AG10803 (cell line): ENCODE results near the gene RAP1A.

Experiments
- DNase-seq: peaks from one replicate; pipeline ENCODE4 v3.0.0; 2010; ENCODE audit warnings: low read depth
- H3K4me3 ChIP-seq: 2 replicates; pipeline ENCODE4 v1.5.1; 2011; ENCODE audit warnings: mild to moderate bottlenecking, low read length, control low read depth
- TF ChIP-seq, protein P1 (sequence below): conservative IDR thresholded peaks from 2 replicates; pipeline ENCODE4 v1.5.1; 2011; ENCODE audit warnings: mild to moderate bottlenecking, low read length, control low read depth, inconsistent platforms

RAP1A gene

DNA sequence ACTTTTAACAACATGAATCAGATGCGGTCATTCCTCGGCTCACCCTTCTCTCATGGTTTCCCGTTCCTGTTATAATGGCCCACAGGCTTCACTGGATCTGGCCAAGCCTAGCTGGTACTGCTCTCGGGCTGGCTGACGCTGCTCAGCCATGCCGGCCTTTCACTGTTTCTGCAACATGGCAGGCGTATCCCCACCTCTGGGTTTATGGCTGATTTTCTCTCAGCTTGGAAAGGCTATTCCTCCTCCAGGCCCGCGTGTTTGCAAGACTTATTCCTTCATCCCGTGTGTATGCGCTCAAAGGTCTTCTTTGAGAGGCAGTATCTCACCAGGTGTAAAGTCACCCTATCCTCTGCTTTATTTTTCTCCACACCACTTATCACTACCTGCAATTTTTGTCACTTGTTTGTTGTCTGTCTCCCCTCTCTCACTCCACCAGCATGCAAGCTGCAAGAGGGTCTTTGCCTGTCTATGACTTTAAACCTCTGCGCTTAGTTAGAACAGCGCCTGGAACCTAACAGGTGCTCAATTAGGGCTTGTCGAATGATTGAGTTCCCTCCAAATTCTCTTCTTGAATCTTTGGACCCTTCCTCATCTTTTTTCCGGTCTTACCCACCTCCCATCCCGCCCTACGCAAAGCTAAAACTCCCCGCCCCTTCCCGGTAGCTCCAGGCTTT, 491 bp upstream of the RAP1A start:
- H3K4me3 ChIP-seq, result peak overlapping the region; percentile 60
- TF ChIP-seq, protein P1, sequence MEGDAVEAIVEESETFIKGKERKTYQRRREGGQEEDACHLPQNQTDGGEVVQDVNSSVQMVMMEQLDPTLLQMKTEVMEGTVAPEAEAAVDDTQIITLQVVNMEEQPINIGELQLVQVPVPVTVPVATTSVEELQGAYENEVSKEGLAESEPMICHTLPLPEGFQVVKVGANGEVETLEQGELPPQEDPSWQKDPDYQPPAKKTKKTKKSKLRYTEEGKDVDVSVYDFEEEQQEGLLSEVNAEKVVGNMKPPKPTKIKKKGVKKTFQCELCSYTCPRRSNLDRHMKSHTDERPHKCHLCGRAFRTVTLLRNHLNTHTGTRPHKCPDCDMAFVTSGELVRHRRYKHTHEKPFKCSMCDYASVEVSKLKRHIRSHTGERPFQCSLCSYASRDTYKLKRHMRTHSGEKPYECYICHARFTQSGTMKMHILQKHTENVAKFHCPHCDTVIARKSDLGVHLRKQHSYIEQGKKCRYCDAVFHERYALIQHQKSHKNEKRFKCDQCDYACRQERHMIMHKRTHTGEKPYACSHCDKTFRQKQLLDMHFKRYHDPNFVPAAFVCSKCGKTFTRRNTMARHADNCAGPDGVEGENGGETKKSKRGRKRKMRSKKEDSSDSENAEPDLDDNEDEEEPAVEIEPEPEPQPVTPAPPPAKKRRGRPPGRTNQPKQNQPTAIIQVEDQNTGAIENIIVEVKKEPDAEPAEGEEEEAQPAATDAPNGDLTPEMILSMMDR, result no peak
- DNase-seq, result no peak

DNA sequence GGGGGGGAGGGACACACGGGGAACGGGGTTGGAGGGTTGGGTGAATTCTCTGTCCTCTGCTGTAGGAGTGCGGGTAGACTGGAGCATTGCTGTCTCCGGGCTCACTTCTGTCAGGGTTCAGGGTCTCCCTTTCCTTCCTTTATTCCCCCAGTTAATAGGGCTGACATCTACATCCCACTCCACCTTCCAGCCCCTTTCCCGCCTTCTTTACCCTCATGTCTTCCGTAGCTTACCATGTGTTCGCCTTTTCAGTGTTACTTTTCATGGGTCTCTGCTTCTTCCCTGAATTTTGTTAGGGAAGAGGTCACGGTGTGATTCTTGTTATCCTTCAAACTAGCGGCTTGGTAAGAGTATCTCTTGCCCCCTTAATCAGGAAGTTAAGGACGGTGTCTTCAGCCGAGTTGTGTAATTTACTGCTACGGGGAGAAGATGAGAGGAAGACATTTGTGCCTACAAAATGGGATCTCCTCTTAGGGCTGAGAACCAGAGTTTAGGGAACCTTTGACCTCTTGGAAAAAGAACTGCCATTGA, 917 bp downstream of the RAP1A start:
- TF ChIP-seq, protein P1, result no peak
- DNase-seq, result no peak

DNA sequence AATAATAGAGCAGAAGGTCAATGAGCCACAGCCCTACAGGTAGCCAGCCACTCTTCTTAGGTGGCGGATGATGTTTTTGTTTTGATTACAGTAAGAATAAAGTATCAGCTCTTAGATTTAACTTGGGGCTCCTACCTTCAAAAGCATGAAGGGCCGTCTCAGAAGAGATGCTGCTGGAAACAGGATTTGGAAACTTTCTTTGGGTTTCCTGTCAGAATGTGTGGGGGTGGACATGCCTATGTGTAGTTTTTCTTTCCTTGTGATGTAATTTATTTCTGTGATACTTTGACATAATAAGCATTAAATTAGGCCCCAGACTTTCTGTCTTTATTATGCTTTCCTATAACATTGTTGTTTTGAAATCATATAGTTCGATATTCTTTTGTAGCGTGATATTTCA, 1.5 kb downstream of the RAP1A start:
- H3K4me3 ChIP-seq, result peak overlapping the region; percentile 88
- TF ChIP-seq, protein P1, result no peak
- peak; percentile 13 for DNase-seq

More for the DNA sequence above, 917 bp downstream of the RAP1A start:
- H3K4me3 ChIP-seq, result peak overlapping the region; percentile 88

DNA sequence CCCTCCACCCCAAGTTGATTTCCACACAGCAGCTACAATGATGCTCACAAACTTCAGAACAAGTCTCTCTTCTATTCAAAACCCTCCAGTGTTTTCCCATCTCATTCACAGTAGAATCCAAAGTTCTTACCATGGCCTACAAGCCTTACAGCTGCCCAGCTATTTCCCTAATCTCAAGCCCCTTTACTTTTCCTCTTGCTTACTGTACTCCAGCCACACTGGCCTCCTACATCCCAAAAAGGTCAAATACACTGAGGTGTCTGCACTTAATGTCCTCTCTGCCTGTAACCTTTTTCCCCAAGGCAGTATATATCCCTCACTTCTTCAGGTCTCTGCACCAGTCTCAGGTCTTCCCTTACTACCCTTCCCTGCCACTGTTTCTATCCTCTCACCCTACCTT, 2.6 kb downstream of the RAP1A start:
- TF ChIP-seq, protein P1, result no peak
- H3K4me3 ChIP-seq, result no peak overlapping the region
- no peak for DNase-seq

DNA sequence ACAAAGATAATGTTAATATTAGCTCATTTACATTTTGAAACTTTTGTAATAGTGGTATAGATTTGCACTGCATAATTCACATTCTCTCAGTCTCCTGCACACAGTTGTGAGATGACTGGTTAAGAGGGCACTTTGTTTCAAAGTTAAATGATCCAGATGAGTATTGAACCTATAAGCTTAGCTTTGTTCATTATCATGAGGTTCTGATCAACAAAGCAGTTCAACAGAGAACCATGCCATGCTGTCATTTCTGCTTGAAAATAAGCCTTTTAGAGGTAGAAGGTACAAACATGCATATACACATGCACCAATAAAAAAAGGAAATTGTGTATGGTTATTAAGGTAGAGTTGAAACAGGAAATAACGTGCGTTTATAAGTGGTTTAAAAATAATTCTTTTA, 4.8 kb downstream of the RAP1A start:
- TF ChIP-seq, protein P1, result no peak
- no peak overlapping the region for H3K4me3 ChIP-seq
- no peak for DNase-seq

DNA sequence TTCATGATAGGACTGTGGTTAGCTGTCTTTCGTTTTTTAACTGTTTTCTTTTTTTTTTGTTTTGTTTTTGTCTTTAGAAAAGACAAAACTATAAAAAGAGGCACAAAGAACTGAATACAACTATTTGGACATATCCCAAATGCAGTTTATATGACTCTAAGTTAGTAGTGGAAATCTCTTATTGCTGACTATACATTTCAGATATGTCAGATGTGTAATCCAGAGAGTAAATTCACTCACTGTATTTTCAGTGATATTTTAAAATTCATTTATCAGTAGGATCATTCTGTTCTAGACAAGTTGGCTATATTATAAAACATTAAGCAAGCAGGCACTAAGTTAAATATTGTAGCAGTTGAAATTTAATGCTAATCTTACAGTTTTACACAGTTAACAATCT, 5.7 kb downstream of the RAP1A start:
- TF ChIP-seq, protein P1, result no peak
- DNase-seq, result no peak
- H3K4me3 ChIP-seq, result no peak overlapping the region

DNA sequence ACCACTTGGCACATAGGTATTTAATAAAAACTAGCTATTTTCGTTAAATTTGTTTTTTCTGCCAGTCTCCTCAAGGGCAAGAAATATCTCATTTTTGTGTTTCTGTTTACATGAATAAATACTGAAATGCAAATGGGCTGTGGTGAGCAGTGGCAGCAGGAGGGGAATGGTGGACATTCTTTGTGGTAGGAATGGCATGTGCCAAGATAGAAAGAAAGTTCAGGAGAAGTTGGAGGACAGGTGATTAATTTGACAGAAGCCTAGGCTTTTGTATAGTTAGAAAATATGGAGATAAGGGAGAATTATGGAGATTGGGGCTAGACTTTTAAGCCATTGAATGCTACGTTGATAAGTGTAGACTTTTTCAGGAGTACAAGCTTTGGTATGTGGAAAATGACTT, 8.6 kb downstream of the RAP1A start:
- H3K4me3 ChIP-seq, result no peak overlapping the region
- DNase-seq, result peak; percentile 19

More for the DNA sequence above, 8.6 kb downstream of the RAP1A start:
- TF ChIP-seq, protein P1, result no peak
